ENCODE results near the gene UTF1.

Gene UTF1

GRCh38 chr10:133266056-133266795, 36.2 kb downstream of the UTF1 start:
- no peak for DNase-seq

GRCh38 chr10:133267293-133267692, 37.3 kb downstream of the UTF1 start:
- DNase-seq = no peak

- no peak for DNase-seq
Observed at GRCh38 chr10:133267829-133268228, 37.8 kb downstream of the UTF1 start.

GRCh38 chr10:133268532-133268931, 38.5 kb downstream of the UTF1 start:
- DNase-seq = no peak

GRCh38 chr10:133269367-133269766, 39.4 kb downstream of the UTF1 start:
- DNase-seq = no peak

- no peak for DNase-seq
Observed at GRCh38 chr10:133270204-133270603, 40.2 kb downstream of the UTF1 start.

GRCh38 chr10:133270773-133271297, 40.8 kb downstream of the UTF1 start:
- DNase-seq = no peak

GRCh38 chr10:133271521-133272300, 41.7 kb downstream of the UTF1 start:
- DNase-seq = no peak

GRCh38 chr10:133272301-133272963, 42.4 kb downstream of the UTF1 start:
- no peak for DNase-seq

- no peak for DNase-seq
Observed at GRCh38 chr10:133272964-133273420, 43.0 kb downstream of the UTF1 start.

- DNase-seq = no peak
Observed at GRCh38 chr10:133273534-133274143, 43.6 kb downstream of the UTF1 start.

- peak; percentile 88 for DNase-seq
Observed at GRCh38 chr10:133274751-133275683, 45.0 kb downstream of the UTF1 start.

- DNase-seq = peak; percentile 75
Observed at GRCh38 chr10:133275684-133276092, 45.7 kb downstream of the UTF1 start.

- DNase-seq = peak; percentile 14
Observed at GRCh38 chr10:133276100-133276434, 46.0 kb downstream of the UTF1 start.

- DNase-seq = peak; percentile 68
Observed at GRCh38 chr10:133276435-133277201, 46.6 kb downstream of the UTF1 start, which contains the start of gene ADAM8. TSS of gene ADAM8 (minus strand) at chr10:133276868. CDS start at chr10:133276817, 51 bp downstream.

GRCh38 chr10:133277277-133277992, 47.4 kb downstream of the UTF1 start:
- peak; percentile 17 for DNase-seq

GRCh38 chr10:133277993-133278576, 48.1 kb downstream of the UTF1 start:
- peak; percentile 51 for DNase-seq

GRCh38 chr10:133278577-133279265, 48.7 kb downstream of the UTF1 start:
- DNase-seq = peak; percentile 97
